Occipital lobe (tissue), 2 donors: ENCODE data around the gene GFER. TPM values are rescaled to one million over a fixed set of nuclear protein-coding genes. Genes with fewer than 3 reads are reported as not detected.

ENCODE experiments used
- DNase-seq: peaks from one replicate; lab custom pipeline; 2025; lab: John Stamatoyannopoulos, UW
- total RNA-seq: library from RNA; depleted of rRNA; stranded (reverse); fragments of >200 nt; gene quantifications from one replicate; pipeline ENCODE4 v1.2.3, GENCODE V29; 2014

The GFER gene
- total RNA-seq, 1 donor from 2014 or later: 10.9 TPM

DNA sequence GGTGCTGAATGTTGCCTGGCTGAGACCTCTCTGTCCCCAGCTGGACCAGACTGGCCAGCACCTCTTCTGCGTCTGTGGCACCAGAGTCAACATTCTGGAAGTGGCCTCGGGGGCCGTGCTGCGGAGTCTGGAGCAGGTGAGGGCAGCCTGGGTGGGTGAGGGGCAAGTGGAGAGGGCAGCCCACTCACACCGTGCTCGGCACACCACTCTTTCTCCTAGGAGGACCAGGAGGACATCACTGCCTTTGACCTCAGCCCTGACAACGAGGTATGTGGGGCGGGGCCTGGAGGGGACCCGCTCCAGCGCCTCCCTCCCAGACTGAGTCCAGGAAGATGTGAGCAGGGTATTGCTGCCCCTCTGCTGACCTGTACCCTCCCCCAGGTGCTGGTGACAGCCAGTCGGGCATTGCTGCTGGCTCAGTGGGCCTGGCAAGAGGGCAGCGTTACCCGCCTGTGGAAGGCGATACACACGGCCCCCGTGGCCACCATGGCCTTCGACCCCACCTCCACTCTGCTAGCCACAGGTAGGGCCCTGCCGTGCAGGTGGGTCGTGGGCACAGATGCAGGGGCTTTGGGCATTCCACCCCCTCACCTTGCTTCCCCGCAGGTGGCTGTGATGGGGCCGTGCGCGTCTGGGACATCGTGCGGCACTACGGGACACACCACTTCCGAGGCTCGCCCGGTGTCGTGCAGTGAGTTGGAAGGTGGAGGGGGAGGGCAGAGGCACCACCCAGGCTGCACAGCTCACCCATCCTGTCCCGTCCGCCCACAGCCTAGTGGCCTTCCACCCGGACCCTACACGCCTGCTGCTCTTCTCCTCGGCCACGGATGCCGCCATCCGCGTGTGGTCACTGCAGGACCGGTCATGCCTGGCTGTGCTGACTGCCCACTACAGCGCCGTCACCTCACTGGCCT lies 9.6 kb upstream of the GFER start:
- no peak for DNase-seq

DNA sequence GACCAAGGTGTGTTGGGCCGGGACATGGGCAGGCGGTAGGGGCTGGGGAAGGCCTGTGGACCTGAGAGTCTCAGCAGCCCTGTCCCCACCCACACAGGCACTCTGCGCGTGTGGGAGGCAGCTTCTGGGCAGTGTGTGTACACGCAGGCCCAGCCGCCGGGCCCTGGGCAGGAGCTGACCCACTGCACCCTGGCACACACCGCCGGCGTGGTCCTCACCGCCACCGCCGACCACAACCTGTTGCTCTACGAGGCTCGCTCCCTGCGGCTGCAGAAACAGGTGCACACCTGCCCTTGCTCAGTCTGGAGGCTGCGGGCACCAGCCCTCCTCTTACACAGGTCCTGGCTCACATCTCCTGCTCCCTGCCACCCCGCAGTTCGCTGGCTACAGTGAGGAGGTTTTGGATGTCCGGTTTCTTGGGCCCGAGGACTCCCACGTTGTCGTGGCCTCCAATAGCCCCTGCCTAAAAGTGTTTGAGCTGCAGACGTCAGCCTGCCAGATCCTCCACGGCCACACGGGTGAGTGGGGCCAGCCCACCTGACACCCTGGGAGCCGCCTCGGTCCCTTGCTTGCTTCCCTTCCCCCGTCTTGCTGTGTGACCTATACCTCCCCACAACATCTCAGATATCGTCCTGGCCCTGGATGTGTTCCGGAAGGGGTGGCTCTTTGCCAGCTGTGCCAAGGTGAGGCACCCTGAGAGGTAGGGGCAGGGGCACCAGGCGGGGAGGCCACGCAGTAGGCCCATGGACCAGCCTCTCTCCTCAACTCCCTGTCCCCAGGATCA lies 8.4 kb upstream of the GFER start:
- no peak for DNase-seq

DNA sequence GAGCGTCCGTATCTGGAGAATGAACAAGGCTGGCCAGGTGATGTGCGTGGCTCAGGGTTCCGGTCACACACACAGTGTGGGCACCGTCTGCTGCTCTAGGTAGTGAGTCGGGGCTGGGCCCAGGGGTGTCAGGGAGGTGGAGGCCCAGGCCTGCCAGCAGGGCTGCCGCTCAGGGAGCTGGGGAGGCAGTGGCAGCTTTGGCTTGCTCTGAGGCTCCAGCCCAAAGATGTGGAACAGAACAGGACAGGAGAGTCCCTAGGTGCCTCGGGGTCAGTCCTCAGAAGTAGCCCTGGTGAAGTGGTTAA lies 7.8 kb upstream of the GFER start:
- no peak for DNase-seq

DNA sequence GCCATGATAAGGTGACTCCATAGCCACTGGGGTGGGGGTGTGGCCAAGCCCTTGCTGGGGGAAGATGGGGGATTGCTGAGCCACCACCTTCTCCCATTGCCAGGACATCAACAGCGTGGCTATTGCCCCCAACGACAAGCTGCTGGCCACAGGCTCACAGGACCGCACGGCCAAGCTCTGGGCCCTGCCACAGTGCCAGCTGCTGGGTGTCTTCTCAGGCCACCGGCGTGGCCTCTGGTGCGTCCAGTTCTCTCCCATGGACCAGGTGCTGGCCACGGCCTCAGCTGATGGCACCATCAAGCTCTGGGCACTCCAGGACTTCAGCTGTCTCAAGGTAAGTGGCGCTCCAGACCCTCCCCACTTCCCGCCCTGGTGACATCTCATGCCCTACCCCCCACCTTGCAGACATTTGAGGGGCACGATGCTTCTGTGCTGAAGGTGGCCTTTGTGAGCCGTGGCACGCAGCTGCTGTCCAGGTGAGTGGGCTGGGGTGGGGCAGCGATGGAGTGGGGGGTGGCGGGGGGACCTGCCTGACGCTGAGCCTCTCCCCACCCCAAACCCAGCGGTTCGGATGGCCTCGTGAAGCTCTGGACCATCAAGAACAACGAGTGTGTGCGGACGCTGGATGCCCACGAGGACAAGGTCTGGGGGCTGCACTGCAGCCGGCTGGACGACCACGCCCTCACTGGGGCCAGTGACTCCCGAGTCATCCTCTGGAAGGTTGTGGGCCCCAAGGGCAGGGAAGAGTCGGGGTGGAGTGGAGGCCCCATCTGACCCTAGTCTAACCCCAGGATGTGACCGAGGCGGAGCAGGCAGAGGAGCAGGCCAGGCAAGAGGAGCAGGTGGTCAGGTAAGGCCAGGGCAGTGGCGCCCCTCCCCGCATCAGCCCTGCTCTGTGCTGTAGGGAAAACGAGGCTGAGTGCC lies 6.8 kb upstream of the GFER start:
- DNase-seq: no peak

DNA sequence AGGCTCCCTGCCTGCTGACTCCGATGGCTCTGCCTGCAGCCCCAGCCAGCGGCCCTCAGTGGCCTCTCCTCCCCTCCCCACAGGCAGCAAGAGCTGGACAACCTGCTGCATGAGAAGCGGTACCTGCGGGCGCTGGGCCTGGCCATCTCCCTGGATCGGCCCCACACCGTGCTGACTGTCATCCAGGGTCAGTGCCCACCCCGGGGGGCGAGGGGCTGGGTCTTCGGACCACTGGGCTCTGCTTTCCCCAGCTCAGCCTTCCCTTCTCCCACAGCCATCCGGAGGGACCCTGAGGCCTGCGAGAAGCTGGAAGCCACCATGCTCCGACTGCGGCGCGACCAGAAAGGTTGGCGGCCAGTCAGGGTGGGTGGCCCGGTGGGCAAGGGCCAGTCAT lies 6.1 kb upstream of the GFER start:
- no peak for DNase-seq

DNA sequence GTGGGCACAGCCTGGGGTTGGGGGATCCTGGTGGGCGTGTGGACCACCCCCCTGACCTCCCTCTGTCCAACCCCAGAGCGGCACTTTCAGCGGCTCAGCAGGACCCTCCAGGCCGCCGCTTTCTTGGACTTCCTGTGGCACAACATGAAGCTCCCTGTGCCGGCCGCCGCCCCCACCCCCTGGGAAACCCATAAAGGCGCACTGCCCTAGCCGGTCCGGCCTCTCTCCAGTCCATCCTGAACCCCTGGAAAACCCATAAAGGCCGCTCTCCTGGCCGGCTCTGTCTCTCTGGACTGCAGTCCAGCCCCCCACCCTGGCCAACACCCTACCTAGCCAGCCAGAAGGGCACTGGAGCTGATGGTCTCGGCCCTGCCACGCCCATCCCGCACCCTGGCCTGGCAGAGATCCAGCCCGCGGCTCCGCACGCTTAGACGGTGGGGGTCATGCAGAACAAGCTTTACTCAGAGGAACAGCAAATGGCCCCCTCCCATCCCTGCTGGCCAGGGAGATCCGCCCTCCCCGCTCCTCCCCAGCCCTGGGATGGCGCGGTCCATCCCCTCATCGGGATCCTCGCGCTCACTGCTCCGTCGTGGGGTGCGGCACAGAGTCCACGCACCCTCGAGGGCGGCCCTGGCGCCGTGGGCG lies 5.4 kb upstream of the GFER start:
- DNase-seq: no peak

DNA sequence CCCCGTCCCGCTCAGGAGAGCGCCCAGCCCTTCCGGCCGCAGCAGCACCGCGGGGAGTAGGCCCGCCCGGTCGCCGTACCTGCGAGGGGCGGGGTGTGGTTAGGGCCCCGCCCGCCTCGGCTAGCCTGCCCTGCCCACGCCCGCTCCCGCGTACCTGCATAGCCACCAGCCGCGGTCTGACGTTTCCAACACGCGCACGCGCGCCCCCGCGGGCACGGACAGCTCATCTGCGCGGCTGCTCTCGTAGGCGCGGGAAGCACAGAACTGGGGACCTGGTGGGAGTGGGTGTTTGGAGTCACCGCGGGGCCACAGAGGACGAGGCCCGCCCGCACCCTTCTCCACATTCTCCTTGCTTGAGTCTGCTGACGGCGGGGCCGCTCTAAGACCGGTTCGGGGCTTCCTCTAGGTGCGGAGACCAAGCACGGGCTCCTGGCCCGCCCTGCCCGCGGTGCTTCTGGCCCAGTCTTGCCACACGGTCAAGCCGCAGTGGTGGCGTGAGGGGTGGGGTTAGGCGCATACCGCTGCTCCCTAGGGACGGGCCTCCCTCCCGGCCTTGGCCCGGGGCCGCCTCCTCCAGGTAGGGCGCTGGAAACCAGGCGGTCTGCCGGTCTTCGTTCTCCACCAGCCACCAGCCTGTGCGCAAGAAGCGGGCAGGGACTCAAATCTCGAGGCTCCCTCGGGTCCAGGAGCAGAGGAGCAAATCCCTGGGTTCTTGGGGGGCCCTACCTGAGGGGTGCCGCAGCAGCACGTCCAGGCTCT lies 4.5 kb upstream of the GFER start:
- no peak for DNase-seq

DNA sequence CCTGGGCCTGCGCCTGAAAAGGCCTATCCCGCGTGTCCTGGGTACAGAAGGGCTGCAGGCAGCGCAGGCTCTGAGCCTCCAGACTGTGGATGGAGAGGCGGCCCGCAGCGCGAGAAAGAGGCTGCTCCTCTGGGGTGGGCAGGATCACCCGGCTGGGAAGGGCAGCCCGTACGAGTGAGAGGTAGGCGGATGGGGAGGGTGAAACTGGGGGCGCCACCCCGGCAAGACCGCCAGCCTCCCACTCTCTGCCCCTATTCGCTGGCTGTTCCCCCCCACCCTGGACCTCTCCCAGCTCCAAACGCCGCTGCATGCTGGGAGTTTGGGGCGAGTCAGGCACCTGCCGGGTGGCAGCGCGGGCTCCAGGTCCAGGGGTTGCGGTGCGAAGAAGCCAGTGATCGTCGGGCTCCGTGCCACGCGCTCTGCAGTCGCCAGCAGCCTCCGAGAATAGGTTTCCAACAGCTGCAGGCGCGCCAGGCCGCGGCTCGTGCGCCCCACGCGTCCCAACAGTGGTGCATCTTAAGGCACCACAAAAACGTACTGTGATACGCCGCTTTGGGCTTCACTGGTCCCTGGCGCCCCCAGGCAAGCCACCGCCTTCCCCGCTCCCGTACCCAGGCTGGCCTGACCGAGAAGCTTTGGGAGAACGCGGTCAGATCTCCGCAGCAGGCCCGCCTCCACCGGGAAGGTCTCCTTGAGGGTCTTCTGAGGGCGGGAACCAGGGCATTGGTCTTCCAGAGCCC lies 3.8 kb upstream of the GFER start:
- no peak for DNase-seq

DNA sequence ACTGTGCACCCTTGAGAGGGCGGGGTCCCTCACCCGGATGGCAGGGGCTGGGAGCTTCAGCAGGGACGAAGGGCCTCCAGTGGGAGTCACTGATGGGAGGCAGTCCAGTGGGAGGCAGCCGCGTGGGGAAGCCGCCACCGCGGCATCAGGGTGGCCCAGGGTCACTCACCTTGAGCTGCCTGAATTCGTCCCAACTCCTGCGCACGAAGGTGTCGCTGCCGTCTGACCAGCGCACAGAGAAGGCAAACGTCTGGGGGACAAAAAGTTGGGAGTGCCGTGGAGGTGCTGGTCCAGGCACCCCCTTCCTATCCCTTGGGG lies 3.3 kb upstream of the GFER start:
- no peak for DNase-seq

DNA sequence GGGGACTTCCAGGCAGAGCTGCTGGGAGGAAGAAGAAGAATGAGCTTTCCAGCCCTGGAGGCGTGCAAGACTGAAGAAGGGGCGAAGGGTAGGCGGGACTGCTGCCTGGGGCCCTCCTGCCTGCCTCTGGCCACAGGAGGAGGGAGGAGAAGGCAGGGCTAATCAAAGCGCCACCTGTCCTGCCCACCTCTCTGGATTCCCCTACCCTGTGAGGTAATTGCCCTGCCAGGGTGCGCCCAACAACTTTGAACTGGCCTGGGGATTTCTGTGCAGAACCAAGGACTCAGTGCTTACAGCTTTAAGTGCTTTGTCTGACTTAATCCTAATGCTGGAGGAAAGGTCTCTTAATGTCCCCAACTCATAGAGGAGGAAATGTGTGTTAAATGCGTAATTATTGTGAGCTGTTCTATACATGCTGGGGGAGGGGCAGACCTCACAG lies 2.6 kb upstream of the GFER start, which contains the start of gene NOXO1:
Gene NOXO1 (minus strand): TSS at position 72 of the 439 bp plus-strand sequence. CDS start 290 bp downstream, outside the sequence.
- DNase-seq: no peak

DNA sequence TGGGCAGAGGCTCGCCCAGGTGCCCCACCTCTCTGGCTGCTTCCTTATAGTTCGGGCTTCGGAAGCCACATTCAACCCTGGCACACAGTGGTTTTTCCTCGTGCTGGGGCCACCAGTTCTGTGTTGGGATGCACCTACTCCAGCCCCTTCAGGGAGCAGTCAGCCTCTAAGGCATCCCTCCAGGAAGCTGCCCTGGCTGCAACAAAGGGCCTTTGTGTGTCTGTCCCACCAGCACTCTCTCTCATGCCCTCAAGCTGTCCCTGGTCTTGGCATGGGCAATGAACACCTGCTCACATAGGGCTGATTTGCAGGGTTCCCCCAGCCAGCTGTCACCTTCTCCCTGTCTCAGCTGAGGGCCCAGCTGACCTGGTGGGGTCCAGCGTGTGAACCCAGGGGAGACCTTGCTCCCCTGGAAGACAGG lies 2.0 kb upstream of the GFER start:
- DNase-seq: no peak

DNA sequence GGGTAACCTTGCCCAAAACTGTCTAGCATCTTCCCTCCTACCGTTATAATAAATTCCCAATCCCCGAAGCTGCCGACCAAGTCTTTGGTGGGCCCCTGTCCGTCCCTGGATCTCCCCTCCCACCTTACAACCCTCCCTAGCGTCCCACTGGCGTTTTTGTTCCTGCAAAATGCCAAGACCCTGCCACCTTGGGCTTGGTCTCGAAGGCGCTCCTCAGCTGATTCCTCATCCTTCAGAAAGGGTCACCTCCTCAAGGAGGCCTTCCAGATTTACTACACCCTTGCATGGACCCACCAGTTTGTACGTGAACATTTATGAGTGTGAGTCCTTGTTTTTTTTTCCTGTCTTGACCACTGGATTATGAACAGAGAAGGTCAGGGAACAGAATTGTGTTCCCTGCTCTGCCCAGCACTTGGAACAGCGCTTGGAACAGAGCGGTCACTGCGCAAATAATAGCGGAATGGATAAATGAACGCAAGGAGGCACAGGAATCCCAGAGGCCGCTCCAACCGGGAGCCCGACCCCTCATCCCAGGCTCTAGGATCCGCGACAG lies 926 bp upstream of the GFER start:
- no peak for DNase-seq

DNA sequence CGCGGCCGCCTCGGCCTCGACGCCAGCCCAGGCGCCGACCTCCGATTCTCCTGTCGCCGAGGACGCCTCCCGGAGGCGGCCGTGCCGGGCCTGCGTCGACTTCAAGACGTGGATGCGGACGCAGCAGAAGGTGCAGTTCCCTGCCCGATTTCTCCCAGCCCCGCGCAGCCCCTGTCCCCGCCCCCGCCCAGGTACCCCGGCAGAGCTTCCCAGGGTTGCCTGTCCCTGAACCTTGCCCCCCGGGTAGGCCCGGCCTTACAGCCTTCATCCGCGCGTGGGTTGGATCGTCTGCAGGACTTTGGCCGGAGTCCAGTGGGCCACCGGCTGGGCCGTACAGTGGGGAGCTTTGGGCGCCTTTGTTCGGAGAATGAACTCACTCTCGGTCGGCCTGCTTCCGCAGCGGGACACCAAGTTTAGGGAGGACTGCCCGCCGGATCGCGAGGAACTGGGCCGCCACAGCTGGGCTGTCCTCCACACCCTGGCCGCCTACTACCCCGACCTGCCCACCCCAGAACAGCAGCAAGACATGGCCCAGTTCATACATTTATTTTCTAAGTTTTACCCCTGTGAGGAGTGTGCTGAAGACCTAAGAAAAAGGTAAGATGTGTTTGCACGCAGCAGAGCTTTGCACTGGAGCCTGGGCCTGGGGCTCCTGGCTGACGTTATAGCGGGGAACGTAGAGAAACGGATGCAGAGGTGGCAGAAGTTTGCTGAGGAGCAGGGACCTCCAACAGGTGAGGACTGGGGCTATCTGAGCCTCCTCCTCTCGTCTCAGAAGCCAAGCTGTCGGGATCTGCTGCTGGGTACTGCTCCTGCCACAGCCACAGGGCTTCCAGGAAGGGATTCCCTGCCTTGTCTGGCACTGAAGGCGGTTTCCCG lies 593 bp downstream of the GFER start:
- no peak for DNase-seq

DNA sequence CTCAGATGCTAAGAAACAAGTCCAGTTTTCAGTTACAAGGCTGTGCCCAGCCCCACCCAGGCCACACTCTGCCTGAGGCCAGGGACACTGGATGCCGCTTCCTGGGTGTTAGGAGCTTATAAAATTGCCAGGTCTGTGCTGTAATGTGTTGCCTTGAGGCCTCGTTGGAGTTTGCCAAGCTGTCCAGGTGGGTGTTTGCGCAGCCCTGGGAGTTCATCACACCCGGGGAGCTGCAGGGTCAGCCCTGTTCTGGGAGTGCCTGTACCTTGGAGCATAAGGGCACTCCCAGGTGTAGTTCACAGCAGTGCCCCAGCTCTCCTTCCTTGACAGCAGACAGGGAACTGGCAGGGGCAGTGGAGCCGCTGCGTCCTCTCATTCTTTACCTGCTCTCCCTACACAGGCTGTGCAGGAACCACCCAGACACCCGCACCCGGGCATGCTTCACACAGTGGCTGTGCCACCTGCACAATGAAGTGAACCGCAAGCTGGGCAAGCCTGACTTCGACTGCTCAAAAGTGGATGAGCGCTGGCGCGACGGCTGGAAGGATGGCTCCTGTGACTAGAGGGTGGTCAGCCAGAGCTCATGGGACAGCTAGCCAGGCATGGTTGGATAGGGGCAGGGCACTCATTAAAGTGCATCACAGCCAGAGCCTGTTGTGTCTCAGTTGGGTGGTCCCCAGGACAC lies 1.6 kb downstream of the GFER start:
- no peak for DNase-seq

DNA sequence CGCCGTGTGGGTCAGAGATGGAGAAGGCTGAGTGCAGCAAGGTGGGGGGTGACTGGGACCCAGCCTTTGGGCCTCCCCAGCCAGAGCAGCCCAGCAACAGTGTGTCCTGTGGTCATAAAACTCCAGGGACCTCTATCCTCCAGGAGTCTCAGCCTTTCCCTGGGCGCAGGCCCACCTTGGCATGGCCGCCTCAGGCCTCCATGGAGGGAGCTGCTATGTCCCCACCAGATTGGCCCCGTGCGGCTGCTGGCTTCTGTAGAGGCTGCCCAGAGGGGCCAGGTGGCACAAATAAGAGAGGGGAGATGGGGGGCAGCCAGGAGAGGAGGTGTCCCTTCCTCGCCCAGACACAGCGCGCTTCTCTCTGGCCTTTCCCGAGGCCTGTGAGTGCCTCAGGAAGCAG lies 3.2 kb downstream of the GFER start:
- DNase-seq: no peak

DNA sequence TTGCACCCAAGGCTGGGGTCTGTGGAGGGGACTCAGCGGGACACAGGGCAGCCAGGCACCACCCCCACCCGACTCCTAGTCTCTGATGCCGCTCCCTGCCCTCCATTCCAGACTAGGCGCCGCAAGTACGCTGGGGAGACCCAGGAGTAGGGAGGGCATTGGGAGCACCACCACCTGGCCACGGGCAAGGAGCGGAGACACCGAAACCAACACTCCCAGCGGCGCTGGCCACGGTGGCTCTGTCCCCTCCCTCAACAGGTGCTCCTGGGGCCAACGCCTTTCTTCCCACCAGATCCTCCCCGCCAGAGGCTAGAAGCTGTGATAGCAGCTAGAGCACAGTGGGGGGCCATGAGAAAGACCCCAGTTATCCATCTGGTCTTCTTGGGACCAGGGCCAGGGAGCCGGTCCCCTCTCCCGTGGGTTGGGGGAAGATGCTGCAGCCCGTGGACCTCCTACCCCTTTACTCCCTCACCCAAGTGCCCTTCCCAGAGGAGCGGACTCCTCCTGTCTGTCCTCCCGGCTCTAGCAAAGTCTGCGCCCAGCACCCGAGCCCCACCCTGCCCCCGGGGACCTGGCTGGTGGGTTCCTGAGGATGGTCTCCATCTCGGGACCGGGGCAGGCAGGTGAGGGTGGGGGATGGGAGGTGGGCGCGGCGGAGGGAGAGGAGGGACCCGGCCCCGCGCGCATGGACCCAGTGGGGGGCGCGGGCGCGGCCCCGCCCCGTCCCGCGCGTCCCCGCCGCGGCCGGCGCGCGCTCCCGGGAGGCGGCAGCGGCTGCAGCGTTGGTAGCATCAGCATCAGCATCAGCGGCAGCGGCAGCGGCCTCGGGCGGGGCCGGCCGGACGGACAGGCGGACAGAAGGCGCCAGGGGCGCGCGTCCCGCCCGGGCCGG lies 5.5 kb downstream of the GFER start, which contains the start of gene SYNGR3:
Gene SYNGR3 (plus strand): TSS at position 762 of the 892 bp plus-strand sequence. CDS start 133 bp downstream, outside the sequence.
- DNase-seq: no peak

DNA sequence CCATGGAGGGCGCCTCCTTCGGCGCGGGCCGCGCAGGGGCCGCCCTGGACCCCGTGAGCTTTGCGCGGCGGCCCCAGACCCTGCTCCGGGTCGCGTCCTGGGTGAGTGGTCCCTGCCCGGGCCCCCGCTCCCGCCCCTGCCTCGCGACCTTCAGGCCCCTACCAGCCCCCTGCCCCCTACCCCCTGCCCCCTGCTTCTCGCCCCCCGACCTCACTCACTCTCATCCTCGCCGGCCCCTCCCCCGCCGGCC lies 6.0 kb downstream of the GFER start:
- DNase-seq: no peak
